ENCODE measurements around the gene TGFB3. TPM values are rescaled to one million over a fixed set of nuclear protein-coding genes. Genes with fewer than 3 reads are reported as not detected.

TGFB3 gene
- total RNA-seq, 2 experiments from 2014 or later: 1.9 to 2.2 TPM

GRCh38 chr14:76006253-76006652 lies 24.5 kb upstream of the TGFB3 start:
- Mint-ChIP-seq H3K27me3 (no peaks in the 10 kb centered on the region), H3K36me3 (peaks cover 50% of the 10 kb centered on the region), H3K27ac (no peak overlapping the region), H3K4me3 (no peak overlapping the region), H3K9me3 (peaks cover 19% of the 10 kb centered on the region), H3K4me1 (ENCODE audit: low read depth) (no peaks in the 10 kb centered on the region)
- DNase-seq: no peak
- ChIA-PET POLR2A (no interaction called here), CTCF (no interaction called here)
- intact Hi-C loops (cut with micrococcal nuclease): no loop called here

GRCh38 chr14:76002383-76002782 lies 20.6 kb upstream of the TGFB3 start:
- Mint-ChIP-seq H3K27ac (no peak overlapping the region), H3K9me3 (peaks cover 19% of the 10 kb centered on the region), H3K27me3 (no peaks in the 10 kb centered on the region), H3K4me1 (ENCODE audit: low read depth) (no peaks in the 10 kb centered on the region), H3K4me3 (no peak overlapping the region), H3K36me3 (peaks cover 61% of the 10 kb centered on the region)
- POLR2A ChIA-PET: no interaction called here
- intact Hi-C loops (cut with micrococcal nuclease): no loop called here
- CTCF ChIA-PET: interaction anchor here (0.5 kb wide), 1 partner anchor 45 kb away, joined by 3 read pairs; no protein-coding TSS in a partner anchor
- no peak for DNase-seq

GRCh38 chr14:75999511-76000190 lies 17.9 kb upstream of the TGFB3 start:
- H3K27ac Mint-ChIP-seq: no peak overlapping the region
- peaks cover 42% of the 10 kb centered on the region for H3K36me3 Mint-ChIP-seq
- ChIA-PET CTCF (no interaction called here), POLR2A (no interaction called here)
- H3K27me3 Mint-ChIP-seq: no peaks in the 10 kb centered on the region
- H3K4me3 Mint-ChIP-seq: no peak overlapping the region
- no peaks in the 10 kb centered on the region for H3K4me1 Mint-ChIP-seq (ENCODE audit: low read depth)
- no peak for DNase-seq
- intact Hi-C loops (cut with micrococcal nuclease): no loop called here
- peaks cover 10% of the 10 kb centered on the region for H3K9me3 Mint-ChIP-seq

- Mint-ChIP-seq H3K9me3 (no peaks in the 10 kb centered on the region), H3K36me3 (peaks cover 22% of the 10 kb centered on the region), H3K4me3 (no peak overlapping the region), H3K27me3 (no peaks in the 10 kb centered on the region), H3K4me1 (ENCODE audit: low read depth) (peaks cover 4% of the 10 kb centered on the region), H3K27ac (no peak overlapping the region)
- POLR2A ChIA-PET: no interaction called here
- CTCF ChIA-PET: interaction anchor here (1.1 kb wide), 1 partner anchor 90 kb away, joined by 3 read pairs; no protein-coding TSS in a partner anchor
- intact Hi-C loops (cut with micrococcal nuclease): no loop called here
- DNase-seq: no peak
These were observed 14.7 kb upstream of the TGFB3 start for GRCh38 chr14:75996488-75996887.

- ChIA-PET POLR2A (no interaction called here), CTCF (interaction anchor here (0.9 to 1.0 kb wide), 2 partner anchors 13 to 286 kb away, joined by 4 to 6 read pairs; partner anchors contain the start of gene TGFB3)
- Mint-ChIP-seq H3K27ac (no peak overlapping the region), H3K4me3 (no peak overlapping the region), H3K4me1 (ENCODE audit: low read depth) (peaks cover 4% of the 10 kb centered on the region), H3K27me3 (no peaks in the 10 kb centered on the region), H3K36me3 (peaks cover 15% of the 10 kb centered on the region), H3K9me3 (no peaks in the 10 kb centered on the region)
- no peak for DNase-seq
- intact Hi-C loops (cut with micrococcal nuclease): no loop called here
These were observed 13.7 kb upstream of the TGFB3 start for GRCh38 chr14:75995372-75996041.

GRCh38 chr14:75993567-75994041 lies 11.8 kb upstream of the TGFB3 start:
- H3K4me1 Mint-ChIP-seq (ENCODE audit: low read depth): peaks cover 4% of the 10 kb centered on the region
- peaks cover 10% of the 10 kb centered on the region for H3K36me3 Mint-ChIP-seq
- H3K9me3 Mint-ChIP-seq: no peaks in the 10 kb centered on the region
- CTCF ChIA-PET: interaction anchor here (0.8 to 1.0 kb wide), 2 partner anchors 19 to 57 kb away, joined by 3 read pairs; no protein-coding TSS in a partner anchor
- POLR2A ChIA-PET: no interaction called here
- no peaks in the 10 kb centered on the region for H3K27me3 Mint-ChIP-seq
- intact Hi-C loops (cut with micrococcal nuclease): no loop called here
- DNase-seq: no peak
- H3K27ac Mint-ChIP-seq: no peak overlapping the region
- H3K4me3 Mint-ChIP-seq: no peak overlapping the region

GRCh38 chr14:75991753-75992152 lies 10.0 kb upstream of the TGFB3 start:
- Mint-ChIP-seq H3K27ac (no peak overlapping the region), H3K9me3 (no peaks in the 10 kb centered on the region), H3K4me1 (ENCODE audit: low read depth) (peaks cover 5% of the 10 kb centered on the region), H3K36me3 (peaks cover 4% of the 10 kb centered on the region), H3K27me3 (no peaks in the 10 kb centered on the region), H3K4me3 (no peak overlapping the region)
- intact Hi-C loops (cut with micrococcal nuclease): no loop called here
- POLR2A ChIA-PET: no interaction called here
- DNase-seq: no peak
- CTCF ChIA-PET: no interaction called here

- intact Hi-C loops (cut with micrococcal nuclease): no loop called here
- peaks cover 4% of the 10 kb centered on the region for H3K36me3 Mint-ChIP-seq
- H3K4me3 Mint-ChIP-seq: no peak overlapping the region
- ChIA-PET POLR2A (no interaction called here), CTCF (interaction anchor here (1.1 to 1.4 kb wide), 2 partner anchors 11 to 281 kb away, joined by 3 to 7 read pairs; no protein-coding TSS in a partner anchor)
- H3K27me3 Mint-ChIP-seq: no peaks in the 10 kb centered on the region
- H3K9me3 Mint-ChIP-seq: no peaks in the 10 kb centered on the region
- DNase-seq: no peak
- no peak overlapping the region for H3K27ac Mint-ChIP-seq
- H3K4me1 Mint-ChIP-seq (ENCODE audit: low read depth): peaks cover 14% of the 10 kb centered on the region
These were observed 8.5 kb upstream of the TGFB3 start for GRCh38 chr14:75990297-75990696.

GRCh38 chr14:75989134-75989533 lies 7.3 kb upstream of the TGFB3 start:
- Mint-ChIP-seq H3K36me3 (peaks cover 4% of the 10 kb centered on the region), H3K4me1 (ENCODE audit: low read depth) (peaks cover 14% of the 10 kb centered on the region), H3K27ac (no peak overlapping the region), H3K4me3 (no peak overlapping the region), H3K27me3 (no peaks in the 10 kb centered on the region), H3K9me3 (no peaks in the 10 kb centered on the region)
- POLR2A ChIA-PET: no interaction called here
- intact Hi-C loops (cut with micrococcal nuclease): no loop called here
- no peak for DNase-seq
- CTCF ChIA-PET: interaction anchor here (1.1 to 1.6 kb wide), 4 partner anchors 10 to 280 kb away, joined by 3 to 7 read pairs (median 3); no protein-coding TSS in a partner anchor

- Mint-ChIP-seq H3K4me1 (ENCODE audit: low read depth) (peaks cover 14% of the 10 kb centered on the region), H3K27ac (no peak overlapping the region), H3K27me3 (peaks cover 2% of the 10 kb centered on the region), H3K36me3 (peaks cover 4% of the 10 kb centered on the region), H3K4me3 (no peak overlapping the region), H3K9me3 (no peaks in the 10 kb centered on the region)
- intact Hi-C loops (cut with micrococcal nuclease): no loop called here
- no peak for DNase-seq
- ChIA-PET POLR2A (no interaction called here), CTCF (interaction anchor here (11.8 to 12.0 kb wide), 2 partner anchors 80 to 277 kb away, joined by 136 to 181 read pairs; no protein-coding TSS in a partner anchor)
These were observed 5.6 kb upstream of the TGFB3 start for GRCh38 chr14:75987201-75987970.

GRCh38 chr14:75986439-75986765 lies 4.6 kb upstream of the TGFB3 start:
- H3K4me1 Mint-ChIP-seq (ENCODE audit: low read depth): peaks cover 20% of the 10 kb centered on the region
- intact Hi-C loops (cut with micrococcal nuclease): no loop called here
- CTCF ChIA-PET: interaction anchor here (11.8 to 12.0 kb wide), 2 partner anchors 79 to 276 kb away, joined by 136 to 181 read pairs; no protein-coding TSS in a partner anchor
- POLR2A ChIA-PET: interaction anchor here (0.6 kb wide), 1 partner anchor 438 kb away, joined by 3 read pairs; no protein-coding TSS in a partner anchor
- peaks cover 2% of the 10 kb centered on the region for H3K27me3 Mint-ChIP-seq
- H3K9me3 Mint-ChIP-seq: no peaks in the 10 kb centered on the region
- H3K36me3 Mint-ChIP-seq: peaks cover 4% of the 10 kb centered on the region
- H3K27ac Mint-ChIP-seq: no peak overlapping the region
- peak overlapping the region; percentile 81 for H3K4me3 Mint-ChIP-seq
- DNase-seq: no peak

Measured in activated CD4-positive, alpha-beta memory T cell treated with anti-CD3 and anti-CD28 coated beads for 36 hours (primary cell).